ENCODE measurements around the gene OR5AN1.
"Not testable (repeated sequence)": the region's sequence is repeated elsewhere in the genome, so short reads cannot be mapped to it uniquely, and the experiment has no call there.

Gene OR5AN1, protein sequence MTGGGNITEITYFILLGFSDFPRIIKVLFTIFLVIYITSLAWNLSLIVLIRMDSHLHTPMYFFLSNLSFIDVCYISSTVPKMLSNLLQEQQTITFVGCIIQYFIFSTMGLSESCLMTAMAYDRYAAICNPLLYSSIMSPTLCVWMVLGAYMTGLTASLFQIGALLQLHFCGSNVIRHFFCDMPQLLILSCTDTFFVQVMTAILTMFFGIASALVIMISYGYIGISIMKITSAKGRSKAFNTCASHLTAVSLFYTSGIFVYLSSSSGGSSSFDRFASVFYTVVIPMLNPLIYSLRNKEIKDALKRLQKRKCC

DNA sequence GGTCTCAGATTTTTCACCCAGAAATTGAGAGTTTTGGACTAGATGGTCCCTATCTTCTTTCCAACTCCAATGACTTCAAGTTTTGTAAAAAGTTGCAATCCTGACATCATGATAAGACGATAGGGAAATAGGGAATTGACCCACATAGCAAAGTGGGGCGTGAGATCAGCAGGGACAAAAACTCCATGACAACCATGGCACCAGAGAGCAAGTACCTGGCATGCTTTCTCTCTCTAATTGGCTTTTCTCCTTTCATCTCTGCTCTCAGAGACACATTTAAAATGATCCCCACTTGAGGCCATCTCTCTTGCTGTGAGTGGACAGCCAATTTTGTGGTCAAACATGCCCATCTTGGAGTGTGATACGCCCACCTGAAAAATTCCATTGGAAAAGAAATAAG is at the start of gene OR5AN1:
Gene OR5AN1, plus strand, starts transcription at position 301 of the 400 bp plus-strand sequence. CDS start 5,564 bp downstream, outside the sequence.
- DNase-seq: no peak

DNA sequence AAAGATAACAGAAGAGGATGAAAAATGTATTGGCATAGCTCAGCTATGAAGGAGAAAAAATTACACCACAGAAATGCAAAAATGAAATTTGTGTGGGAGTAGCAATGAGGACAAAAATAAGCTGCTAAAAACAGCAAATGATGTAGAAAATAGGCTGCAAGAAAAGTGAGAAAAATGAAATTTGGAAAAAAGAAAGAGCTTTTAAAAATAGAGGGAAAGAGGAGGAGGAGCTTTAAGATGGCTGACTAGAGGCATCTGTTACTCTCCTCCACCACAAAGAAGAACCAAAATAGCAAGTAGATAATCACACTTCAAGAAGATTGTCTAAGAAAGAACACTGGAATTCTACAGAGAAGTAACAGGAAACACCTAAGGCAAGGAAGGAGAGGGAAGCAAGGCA is 23.7 kb upstream of the OR5AN1 start:
- no peak for DNase-seq

DNA sequence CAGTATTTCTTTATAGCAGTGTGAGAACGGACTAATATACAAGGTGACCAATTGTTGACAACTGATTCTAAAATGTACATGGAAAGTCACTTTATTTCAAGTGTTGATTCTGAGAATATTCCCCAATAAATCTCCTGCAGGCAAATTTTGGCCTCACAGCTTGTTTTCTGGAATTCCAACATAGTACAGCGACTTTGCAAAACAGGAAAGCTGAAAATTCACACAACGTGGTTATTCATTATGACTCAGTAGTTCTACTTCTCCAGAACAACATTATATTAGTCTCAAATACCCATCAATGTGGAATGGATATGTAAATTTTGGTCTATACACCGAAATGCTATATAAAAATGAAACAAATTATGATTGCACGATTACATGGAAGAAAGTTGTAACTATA is 22.5 kb upstream of the OR5AN1 start:
- no peak for DNase-seq

DNA sequence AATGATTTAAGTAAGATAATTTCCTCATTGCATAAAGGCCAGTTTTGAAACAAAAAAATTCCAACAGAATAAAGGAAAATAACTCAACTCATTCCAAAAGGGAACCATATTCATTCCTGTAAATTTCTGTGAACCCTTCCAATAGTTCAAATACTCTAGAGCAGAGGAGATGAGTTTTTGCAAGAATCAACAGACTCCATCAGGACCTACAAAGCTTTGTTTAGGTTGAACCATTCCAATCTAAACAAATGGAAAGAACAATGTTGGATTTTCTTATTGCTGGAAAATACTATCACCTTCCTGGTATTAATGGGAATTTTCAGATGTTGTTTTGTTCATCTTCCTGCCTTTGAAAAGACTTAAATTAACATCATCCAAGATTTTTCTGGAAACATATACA is 21.8 kb upstream of the OR5AN1 start:
- DNase-seq: no peak

DNA sequence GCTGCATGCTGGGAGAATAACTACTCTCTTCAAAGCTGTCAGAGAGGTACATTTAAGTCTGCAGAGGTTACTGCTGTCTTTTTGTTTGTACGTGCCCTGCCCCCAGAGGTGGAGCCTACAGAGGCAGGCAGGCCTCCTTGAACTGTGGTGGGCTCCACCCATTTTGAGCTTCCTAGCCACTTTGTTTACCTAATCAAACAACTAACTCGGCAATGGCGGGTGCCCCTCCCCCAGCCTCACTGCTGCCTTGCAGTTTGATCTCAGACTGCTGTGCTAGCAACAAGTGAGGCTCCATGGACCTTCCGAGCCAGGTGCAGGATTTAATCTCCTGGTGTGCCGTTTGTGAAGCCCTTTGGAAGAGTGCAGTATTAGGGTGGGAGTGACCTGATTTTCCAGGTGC is 9.0 kb upstream of the OR5AN1 start:
- DNase-seq: not testable (repeated sequence)

DNA sequence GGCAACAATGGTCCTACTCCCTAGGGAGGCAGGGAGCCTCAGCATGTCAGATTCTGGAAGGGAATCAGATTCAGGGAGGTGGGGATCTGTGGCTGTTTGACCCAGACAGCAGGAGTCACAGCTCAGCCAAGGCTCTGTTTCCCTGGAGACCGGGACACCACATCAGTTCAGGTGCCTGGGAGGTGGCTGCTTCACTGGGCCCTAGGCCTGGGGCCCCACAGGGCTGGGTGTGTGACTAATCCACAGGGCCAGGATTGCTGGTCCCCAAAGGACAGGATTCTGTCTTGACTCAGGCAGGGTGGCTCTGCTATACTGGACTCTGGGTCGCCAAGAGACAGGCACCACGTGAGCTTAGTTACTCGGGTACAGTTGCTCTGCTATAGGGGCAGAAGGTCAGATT is 3.5 kb upstream of the OR5AN1 start:
- DNase-seq: no peak

DNA sequence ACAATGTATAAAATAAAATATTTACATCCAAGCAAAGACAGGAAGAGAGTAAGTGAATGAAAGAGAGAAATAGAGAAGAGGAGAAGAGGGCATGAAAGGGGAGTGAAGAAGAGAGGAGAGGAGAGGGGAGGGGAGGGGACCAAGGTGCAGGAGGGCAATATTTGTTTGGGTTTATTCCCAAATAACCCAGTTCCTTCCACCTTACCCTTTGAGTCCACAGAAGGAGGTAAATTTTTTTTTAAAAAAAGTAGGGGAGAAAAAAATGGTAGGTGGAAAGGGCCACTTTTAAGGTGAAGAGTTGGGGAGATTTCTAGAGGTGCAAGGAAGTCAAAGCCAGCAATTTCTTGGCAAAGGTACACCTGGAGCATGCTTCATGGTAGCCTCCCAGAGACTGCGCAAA is 2.1 kb upstream of the OR5AN1 start:
- DNase-seq: no peak

DNA sequence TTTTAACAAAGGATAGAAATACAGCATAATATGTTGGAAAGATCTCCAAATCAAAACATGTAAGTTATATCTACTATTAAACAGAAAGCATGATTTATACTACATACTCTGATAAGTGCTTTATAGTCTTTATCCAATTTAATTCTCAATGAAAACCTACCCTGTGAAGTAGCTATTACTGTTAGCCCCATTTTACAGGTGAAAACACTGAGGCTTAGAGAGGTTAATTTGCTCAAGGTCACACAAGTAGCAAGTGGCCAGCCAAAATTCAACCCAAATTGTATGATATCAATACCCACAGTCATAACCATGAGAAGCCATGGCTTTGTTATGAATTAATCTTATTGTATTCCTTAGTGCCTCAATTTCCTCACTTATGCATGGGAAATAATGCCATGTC is 675 bp upstream of the OR5AN1 start:
- no peak for DNase-seq

DNA sequence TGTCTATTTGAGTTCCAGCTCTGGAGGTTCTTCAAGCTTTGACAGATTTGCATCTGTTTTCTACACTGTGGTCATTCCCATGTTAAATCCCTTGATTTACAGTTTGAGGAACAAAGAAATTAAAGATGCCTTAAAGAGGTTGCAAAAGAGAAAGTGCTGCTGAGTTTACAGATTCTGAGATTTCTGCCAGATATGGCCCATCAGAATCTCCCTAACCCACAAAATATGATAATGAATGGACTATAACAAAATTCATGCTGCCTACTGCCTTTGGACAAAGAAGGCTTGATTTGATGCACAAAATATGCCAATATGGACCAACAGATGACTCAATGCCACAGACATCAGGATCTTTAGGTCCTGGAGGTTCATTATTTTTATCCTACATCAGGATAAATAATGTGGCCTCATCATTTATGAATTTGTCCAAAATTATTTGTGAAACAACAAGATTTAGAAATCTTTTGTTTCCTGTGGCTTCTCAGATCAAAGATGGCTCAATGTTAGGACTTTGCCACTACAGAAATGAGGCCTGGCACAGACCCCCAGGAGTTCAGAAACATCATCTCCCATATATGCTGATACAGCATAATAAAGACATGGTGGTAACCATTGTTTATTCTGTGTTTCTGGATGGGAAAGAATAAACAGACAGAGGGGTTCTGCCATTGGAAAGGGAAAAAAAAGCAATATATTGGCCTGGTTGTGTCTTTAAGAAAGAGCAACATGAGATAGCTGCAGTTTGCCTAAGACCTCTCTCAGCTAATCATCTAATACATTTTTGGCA is 6.7 kb downstream of the OR5AN1 start:
- no peak for DNase-seq

DNA sequence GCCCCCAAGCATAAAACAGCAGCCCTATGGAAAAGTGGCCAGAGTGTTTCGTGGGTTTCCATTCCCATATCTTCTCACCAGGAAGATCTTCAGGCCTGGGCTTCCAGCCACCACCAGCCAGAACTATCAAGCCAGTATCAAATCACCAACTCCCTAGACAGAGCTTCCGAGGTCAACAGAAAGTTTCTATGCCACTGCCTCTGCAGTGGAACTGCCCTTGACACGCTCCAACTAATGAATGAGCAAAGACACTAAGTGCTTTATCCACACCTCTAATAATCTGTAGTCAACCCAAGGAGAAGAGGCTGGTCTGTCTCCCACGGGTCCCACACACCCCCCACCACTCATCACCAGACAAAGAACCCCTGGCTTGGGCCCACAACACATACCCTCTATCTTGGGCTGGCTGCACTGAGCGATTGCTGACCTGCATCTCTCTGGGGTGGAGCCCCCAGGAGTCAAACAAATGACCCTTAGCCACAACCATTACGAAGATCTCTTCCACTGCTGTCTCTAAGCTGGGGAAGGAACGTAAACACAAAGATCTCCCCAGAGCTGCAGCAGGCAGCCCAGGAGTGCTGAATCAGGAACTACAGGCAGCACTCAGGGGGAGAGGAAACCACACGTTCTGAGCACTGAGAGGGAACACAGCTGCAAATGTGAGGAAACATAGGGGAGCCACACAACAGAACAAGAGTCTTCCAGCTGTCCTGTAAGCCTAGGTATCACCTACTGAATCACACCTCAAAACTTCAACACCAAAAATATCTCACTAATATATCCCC is 9.7 kb downstream of the OR5AN1 start:
- no peak for DNase-seq

DNA sequence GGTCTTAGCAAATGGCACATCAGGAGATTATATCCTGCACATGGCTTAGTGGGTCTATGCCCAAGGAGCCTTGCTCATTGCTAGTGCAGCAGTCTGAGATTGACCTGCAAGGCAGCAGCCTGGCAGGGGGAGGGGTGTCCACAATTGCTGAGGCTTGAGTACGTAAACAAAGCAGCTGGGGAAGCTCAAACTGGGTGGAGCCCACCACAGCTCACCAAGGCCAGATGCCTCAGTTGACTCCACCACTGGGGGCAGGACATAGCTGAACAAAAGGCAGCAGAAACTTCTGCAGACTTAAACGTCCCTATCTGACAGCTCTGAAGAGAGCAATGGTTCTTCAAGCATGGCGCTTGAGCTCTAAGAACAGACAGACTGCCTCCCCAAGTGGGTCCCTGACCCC is 13.6 kb downstream of the OR5AN1 start:
- not testable (repeated sequence) for DNase-seq

DNA sequence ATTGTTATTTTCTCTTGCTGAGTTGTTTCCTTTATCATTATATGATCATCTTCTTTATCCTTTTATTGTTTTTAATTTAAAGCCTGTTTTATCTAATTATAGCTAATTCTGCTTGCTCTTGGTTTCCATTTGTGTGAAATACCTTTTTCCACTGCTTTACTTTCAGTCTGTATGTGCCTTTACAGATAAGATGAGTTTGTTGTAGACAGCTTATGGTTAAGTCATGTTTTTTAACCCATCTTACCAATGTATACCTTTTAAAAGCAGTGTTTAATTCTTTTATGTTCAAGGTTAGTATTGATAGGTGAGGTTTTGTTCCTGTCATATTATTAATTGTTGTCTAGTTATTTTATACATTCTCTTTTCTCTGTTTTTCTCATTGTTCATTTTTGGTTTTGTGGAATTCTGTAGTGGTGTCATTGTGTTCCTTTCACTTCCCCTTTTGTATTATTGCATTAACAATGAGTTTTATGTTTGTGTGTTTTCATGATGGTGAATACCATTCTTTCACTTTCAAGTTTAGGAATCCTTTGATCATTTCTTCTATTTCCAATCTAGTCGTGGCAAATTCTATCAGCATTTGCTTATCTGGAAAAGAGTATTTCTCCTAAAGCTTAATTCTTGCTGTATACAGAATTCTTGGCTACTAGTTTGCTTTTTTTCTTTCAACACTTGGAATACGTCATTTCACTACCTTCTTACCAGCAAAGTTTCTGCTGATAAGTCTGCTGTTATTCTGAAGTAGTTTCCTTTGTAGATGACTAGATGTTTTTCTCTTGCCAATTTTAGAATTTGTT is 21.8 kb downstream of the OR5AN1 start:
- no peak for DNase-seq

DNA sequence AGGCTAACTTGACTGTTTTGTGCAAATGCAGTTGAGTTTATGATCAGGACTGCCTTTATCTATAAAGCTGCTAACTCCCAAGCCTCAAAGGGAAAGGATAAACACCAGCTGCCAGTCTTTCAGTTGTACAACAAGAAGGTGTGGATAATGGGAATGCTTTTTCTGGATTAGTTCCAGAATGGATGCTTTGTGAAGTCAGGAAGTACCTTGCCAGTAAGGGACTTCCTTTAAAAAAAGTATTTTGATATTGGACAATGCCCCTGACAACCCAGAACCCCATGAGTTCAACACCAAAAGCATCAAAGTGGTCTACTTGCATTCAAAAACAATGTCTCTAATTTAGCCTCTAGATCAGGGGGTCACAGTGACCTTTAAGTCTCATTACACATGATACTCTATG is 35.5 kb downstream of the OR5AN1 start:
- no peak for DNase-seq

DNA sequence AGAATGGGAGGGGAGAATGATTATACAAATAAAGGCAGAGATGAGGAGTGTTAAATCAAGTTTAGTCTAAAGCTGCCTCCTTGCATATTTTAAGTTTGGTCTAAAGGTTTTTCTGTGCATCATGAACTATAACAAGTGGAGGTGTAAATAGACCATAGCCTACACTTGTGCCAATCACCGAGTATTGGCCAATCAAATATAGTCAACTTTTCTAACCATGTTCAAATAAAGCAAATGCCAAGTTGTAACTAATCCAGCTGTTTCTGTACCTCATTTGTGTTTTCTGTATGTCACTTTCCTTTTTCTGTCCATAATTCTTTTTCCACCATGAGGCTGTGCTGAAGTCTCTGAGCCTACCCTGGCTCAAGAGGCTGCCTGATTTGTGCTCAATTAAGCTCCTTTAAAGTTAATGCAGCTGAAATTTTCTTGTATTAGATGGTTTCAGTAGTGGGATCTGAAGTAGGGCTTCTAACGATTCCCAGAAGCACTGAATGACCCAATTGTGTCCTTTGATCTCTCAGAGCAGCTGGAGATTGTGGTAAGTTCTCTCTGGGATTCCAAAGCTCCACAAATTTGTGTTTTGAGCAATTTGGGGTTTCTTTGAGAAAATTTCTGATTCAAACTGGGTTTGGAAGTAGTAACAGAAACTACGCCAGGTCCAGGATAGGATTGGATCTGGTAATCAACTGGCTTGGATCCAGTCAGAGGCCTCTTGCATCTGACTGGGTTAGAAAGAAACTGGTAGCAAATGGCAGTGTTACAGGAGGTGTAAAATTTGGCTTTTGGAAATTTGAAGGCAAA is 42.0 kb downstream of the OR5AN1 start:
- no peak for DNase-seq

DNA sequence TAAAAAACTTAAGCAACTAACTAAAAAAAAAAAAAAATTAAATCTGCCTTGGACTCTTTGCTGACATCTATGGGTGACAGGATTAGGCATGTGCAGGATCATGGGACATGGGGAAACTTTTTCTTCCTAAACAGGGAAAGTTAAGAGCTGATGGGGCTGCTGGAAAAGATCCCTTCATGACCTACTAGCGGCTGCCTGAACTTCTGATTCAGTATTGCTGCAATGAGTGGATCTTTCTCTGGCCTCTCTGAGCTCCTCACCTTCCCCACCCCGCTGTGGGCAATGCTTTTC is 42.5 kb downstream of the OR5AN1 start:
- DNase-seq: no peak

DNA sequence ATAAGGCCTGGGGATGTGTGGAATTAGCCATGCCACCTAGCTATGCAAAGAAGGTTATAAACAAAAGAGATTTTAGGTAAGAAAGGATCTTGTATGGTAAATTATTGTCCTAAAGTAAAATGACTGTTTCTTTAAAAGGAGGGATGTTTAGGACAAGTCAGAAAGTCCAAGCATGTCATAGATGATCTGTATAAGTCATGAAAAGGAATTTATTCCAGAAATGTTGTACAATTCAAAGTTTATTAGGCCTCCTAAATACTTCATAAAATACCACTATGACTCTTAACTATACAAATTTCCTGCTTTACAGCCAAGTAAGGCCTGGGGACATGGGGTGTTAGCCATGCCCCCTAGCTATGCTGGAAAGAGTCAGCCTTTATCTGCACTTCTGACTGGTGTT is 44.9 kb downstream of the OR5AN1 start:
- DNase-seq: no peak

DNA sequence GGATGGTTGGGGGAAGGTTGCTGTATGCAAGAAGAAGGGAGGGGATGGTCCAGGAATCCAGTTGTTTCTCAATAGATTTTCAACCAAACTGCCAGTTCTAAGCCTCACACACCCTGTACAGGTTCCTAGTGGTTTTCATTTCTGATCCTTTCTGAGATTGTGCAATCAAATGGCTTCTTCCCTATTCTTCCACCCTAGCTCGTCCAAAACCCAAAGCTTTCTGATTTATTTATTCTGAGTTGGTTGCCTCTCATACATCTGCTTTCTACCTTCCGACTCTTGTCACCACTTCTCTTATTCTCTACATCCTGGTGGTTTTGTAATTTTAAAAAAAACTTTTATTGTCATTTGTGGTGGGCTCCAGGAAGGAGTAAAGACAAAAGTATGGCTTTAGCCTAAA is 55.0 kb downstream of the OR5AN1 start:
- no peak for DNase-seq

DNA sequence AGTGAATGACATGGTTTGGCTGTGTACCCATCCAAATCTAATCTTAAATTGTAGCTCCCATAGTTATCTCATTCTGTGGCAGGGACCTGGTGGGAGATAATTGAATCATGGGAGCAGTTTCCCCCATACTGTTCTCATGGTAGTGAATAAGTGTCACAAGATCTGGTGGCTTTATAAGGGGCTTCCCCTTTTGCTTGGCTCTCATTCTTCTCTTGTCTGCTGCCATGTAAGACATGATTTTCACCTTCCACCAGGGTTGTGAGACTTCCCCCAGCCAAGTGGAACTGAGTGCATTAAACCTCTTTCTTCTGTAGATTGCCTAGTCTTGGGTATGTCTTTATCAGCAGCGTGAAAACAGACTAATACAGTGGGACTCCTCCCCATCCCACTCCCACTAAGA is 56.4 kb downstream of the OR5AN1 start:
- DNase-seq: no peak

DNA sequence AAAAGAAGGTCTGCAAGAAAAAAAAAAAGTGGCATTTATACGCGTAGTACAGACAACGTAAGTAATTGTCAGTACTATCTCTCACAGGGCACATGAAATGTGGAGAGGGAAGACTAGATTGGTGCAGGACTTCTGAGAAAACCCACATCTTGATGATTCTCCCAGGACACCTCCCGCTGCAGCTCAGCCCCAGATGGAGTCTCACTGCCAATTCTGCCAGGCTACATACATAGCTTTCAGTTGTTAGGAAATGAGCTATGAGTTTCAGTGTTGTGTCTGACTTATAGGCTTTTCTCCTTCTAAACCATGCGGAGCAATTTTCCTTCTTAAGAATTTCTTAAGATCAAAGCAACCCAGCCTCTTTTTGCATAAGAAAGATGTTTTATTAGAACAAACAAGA is 57.9 kb downstream of the OR5AN1 start:
- no peak for DNase-seq

DNA sequence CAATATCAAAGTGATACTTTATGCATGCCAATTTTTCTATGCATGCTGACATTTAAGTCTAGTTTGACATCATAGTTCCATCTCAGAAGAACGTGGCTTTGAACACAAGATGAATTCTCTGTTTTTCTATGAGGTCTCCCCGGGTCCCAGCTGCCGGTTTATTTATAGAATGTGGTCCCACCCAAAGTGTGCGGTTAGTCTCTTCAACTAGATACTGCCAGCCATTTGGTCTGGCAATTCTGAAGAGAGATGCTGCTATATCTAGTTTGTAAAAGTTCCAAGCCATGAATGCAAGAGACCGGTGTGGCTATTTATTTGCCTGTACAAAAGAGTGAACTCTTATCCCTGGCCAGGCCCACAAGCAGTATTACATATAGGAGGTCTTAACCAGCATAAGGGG is 58.3 kb downstream of the OR5AN1 start:
- no peak for DNase-seq

DNA sequence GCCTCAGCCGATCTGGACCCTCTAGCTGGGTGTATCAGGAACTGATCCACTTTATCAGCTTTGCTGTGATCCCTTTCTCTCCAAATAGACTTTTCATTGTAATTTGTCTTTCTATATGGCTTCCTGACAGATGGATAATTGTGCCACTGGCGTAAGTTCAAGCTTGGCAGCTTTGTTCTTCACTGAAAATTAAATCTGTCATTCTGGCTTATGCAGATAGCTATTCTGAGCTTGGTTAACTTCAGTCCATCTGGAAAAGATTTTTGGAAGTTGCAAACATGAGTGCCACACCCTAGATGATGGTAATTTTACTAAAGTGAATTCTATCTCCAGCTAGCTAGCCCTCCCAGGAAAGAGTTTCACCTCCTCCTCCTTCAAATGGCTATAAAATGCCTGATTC is 59.5 kb downstream of the OR5AN1 start:
- no peak for DNase-seq

Measured in DMS79 treated with DMSO at 0.1 percent for 48 hours (cell line).